ENCODE data around the gene GART.
A peak's percentile ranks its signal among the peaks of the same experiment; 100 is the strongest.
"Not testable (repeated sequence)": the region's sequence is repeated elsewhere in the genome, so short reads cannot be mapped to it uniquely, and the experiment has no call there.

The GART gene

GRCh38 chr21:33541756-33542639, at the start of gene GART:
Gene GART (minus strand): TSS chr21:33542117. CDS start chr21:33539315, 2,802 bp downstream.
- DNase-seq (ENCODE audit: low read depth) = peak; percentile 88

- DNase-seq (ENCODE audit: low read depth) = peak; percentile 89
Observed at GRCh38 chr21:33588485-33589335, 46.8 kb upstream of the GART start, which contains the start of gene DONSON. Gene DONSON (minus strand): TSS chr21:33588684. CDS start chr21:33588641, 43 bp downstream.

GRCh38 chr21:33587792-33588484, 46.0 kb upstream of the GART start:
- DNase-seq (ENCODE audit: low read depth) = peak; percentile 25

GRCh38 chr21:33586927-33587326, 45.0 kb upstream of the GART start:
- DNase-seq (ENCODE audit: low read depth) = no peak

DNA sequence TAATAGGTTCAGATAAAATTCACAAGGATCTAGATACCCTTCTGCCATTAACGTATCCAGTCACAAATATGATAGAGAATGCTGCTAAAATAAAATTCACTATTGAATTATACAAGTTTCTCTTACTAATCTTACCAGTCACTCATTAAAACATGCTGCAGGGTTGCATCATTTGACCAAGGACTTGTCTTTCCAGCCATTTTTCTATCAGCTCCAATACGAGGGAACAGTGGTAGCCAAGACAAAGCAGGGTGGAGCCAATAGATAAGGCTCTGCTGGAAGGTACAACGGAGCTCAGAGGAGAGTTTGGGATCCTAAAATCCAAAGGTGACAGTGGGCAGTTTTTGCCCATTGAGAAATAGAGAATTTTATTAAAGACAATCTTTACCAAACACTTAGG, 42.5 kb upstream of the GART start:
- DNase-seq (ENCODE audit: low read depth) = no peak

- no peak for DNase-seq (ENCODE audit: low read depth)
Observed at GRCh38 chr21:33578959-33579542, 37.1 kb upstream of the GART start.

DNA sequence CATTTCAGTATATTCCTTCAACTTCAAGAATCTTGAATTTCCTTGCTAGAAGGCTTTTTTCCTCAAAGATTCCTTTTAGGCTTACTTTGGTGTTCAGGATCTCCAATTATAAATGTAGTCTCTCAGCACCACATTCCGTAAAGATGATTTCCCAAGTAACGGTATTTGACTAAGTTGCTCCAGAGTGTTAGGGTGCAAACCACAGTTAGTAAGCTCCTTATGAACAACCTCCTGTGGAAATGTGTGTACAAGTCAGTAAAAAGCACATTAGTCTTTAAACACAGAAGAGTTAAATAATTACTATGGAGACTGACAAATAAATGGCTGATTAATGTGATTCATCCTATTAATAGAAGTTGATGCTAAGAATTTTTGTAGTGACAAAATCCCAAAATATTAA, 36.3 kb upstream of the GART start:
- no peak for DNase-seq (ENCODE audit: low read depth)

GRCh38 chr21:33576741-33577141, 34.8 kb upstream of the GART start:
- not testable (repeated sequence) for DNase-seq (ENCODE audit: low read depth)

- DNase-seq (ENCODE audit: low read depth) = no peak
Observed at GRCh38 chr21:33572350-33572749, 30.4 kb upstream of the GART start.

- DNase-seq (ENCODE audit: low read depth) = no peak
Observed at GRCh38 chr21:33569991-33570390, 28.1 kb upstream of the GART start.

GRCh38 chr21:33568448-33568847, 26.5 kb upstream of the GART start:
- DNase-seq (ENCODE audit: low read depth) = no peak

DNA sequence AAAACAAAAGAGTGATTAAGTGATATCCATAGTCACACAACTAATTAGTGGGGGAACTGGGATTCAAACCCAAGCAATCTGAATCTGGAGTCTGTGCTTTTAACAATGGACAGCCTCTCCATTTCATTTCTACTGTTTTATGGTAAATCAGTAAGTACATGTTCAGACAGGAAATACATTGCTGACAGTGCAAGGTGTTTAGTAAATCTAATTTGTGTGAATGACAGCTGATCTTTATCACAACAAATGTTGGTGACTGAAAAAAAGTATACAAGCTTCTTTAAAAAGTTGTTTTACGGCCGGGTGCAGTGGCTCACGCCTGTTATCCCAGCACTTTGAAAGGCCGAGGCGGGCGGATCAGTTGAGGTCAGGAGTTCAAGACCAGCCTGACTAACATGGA, 26.0 kb upstream of the GART start:
- DNase-seq (ENCODE audit: low read depth) = no peak

GRCh38 chr21:33566514-33566913, 24.6 kb upstream of the GART start:
- no peak for DNase-seq (ENCODE audit: low read depth)

- DNase-seq (ENCODE audit: low read depth) = no peak
Observed at GRCh38 chr21:33562389-33562788, 20.5 kb upstream of the GART start.

- DNase-seq (ENCODE audit: low read depth) = no peak
Observed at GRCh38 chr21:33561373-33561772, 19.5 kb upstream of the GART start.

DNA sequence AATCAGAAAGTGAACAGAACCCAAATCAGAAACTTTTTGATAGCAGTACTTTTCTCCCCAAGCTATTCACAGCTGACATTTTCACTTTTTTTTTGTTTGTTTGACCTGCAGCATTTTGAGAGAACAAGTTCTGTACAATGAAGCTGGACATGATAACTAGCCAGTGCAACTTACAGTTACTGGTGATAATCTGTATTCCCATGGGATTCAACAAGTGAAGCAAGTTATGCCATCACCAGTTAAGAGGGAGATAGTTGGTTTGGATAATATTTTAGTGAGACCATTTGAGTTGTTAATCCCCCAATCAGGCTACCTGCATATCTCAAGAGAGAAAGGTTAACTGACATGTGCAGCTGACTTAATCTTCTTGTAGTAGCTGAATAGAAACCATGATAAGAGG, 19.0 kb upstream of the GART start:
- DNase-seq (ENCODE audit: low read depth) = no peak

DNA sequence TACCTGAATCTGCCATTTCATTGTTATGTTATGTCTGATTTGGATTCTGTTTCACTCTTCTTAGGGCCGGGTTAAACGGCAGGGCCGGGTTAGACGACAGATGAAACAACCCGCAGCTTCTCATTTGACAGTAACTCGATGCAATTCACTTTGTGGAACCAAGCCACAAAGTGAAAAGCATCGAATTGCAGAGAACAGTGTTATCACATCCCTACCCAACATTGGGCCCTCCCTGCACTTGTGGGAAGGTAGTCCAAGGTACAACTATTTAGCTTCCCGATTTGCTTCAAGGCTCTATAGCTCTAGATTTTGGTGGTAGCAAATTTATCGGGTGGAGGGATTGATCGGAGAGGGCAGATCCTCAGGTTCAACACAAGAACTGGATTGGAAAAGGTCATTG, 17.9 kb upstream of the GART start:
- DNase-seq (ENCODE audit: low read depth) = no peak

- no peak for DNase-seq (ENCODE audit: low read depth)
Observed at GRCh38 chr21:33558777-33559421, 17.0 kb upstream of the GART start.

- no peak for DNase-seq (ENCODE audit: low read depth)
Observed at GRCh38 chr21:33557447-33557846, 15.5 kb upstream of the GART start.

DNA sequence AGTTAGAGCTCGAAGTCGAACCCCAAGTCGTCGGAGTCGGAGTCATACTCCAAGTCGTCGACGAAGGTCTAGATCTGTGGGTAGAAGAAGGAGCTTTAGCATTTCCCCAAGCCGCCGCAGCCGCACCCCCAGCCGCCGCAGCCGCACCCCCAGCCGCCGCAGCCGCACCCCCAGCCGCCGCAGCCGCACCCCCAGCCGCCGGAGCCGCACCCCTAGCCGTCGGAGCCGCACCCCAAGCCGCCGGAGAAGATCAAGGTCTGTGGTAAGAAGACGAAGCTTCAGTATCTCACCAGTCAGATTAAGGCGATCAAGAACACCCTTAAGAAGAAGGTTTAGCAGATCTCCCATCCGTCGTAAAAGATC, 13.0 kb upstream of the GART start:
- no peak for DNase-seq (ENCODE audit: low read depth)

- DNase-seq (ENCODE audit: low read depth) = no peak
Observed at GRCh38 chr21:33554236-33554981, 12.5 kb upstream of the GART start.
